ENCODE data around the gene ADAM10. TPM values are rescaled to one million over a fixed set of nuclear protein-coding genes. Genes with fewer than 3 reads are reported as not detected.

ADAM10 gene
- polyA plus RNA-seq, 1 of the 3 experiments (the other 2 are of a cell fraction), result 83.5 TPM

DNA sequence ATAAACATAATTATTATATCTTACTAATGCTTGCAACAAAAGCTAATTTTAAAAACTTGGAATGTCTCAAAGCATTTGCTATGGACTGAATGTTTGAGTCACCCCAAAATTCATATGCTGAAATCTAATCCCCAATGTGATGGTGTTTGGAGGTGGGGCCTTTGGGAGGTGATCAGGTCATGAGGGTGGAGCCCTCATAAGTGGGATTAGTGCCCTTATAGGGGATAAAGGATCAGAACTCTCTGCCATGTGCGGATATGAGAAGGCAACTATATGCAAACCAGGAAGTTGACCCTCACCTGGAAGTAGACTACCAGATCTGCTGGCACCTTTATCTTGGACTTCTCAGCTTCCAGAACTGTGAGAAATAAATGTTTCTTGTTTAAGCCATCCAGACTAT, 180.1 kb downstream of the ADAM10 start:
- H3K27me3 ChIP-seq (ENCODE audit: insufficient read depth), result no peaks in the 10 kb centered on the region
- no peak overlapping the region for H3K27ac ChIP-seq (ENCODE audit: low read depth in 2 of 2, low read length in 1 of 2)
- WGBS (ENCODE audit: low lambda C conversion rate), result 92% methylated on average over 1 of the region's 1 CpG

DNA sequence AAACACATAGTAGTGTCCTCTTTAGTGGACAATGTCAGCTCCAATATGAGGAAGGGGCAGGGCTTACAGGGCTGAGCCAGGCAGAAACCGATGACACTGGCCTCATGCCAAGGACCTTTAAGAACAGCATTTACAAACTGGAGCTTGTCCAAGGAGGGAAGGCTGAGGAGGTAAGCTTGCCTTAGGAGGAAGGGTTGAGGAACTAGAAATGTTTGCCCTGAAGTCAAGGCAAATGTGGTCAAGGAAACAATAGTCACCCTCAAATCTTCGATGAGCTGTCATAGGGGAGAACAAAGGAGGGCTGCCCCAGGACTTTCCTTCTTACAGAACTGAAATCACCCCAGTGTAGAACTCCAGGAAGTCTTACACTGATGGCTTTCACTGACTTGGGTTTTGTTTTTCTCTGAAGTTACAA, 181.3 kb downstream of the ADAM10 start:
- no peak for DNase-seq
- CTCF ChIA-PET, result interaction anchor here (0.9 kb wide), 1 partner anchor 11 kb away, joined by 4 read pairs; no protein-coding TSS in a partner anchor
- Histone ChIP-seq H3K9ac (no peak overlapping the region), H3K4me2 (no peak overlapping the region), H3K9me3 (no peaks in the 10 kb centered on the region), H2AFZ (ENCODE audit: low read depth) (no peak overlapping the region), H3K79me2 (ENCODE audit: insufficient read depth) (no peaks in the 10 kb centered on the region), H3K4me3 (ENCODE audit: low read depth in 2 of 2, low read length in 1 of 2) (no peak overlapping the region), H3K9me2 (no peaks in the 10 kb centered on the region), H3K4me1 (ENCODE audit: control insufficient read depth in 1 of 2, insufficient read depth in 2 of 2, low read depth in 1 of 2, low read length in 1 of 2) (peaks cover 0 to 8% of the 10 kb centered on the region in 2 experiments; a peak in 1 of 4 replicates), H3K36me3 (replicated peaks in 1 of 2; ENCODE audit: control insufficient read depth in 1 of 2, insufficient read depth in 2 of 2, low read length in 1 of 2) (no peaks in the 10 kb centered on the region), H3K27me3 (ENCODE audit: insufficient read depth) (no peaks in the 10 kb centered on the region), H3F3A (replicated peaks; ENCODE audit: insufficient read depth) (peaks cover 4% of the 10 kb centered on the region), H3K27ac (ENCODE audit: low read depth in 2 of 2, low read length in 1 of 2) (no peak overlapping the region), H4K20me1 (ENCODE audit: insufficient read depth) (no peaks in the 10 kb centered on the region)
- TF ChIP-seq GABPA (IDR thresholded peaks at IDR 0.05; ENCODE audit: low read depth) (no peak), TCF12 (IDR thresholded peaks at IDR 0.05) (no peak), RXRA (IDR thresholded peaks at IDR 0.05; ENCODE audit: borderline replicate concordance, low read depth) (no peak), POLR2AphosphoS5 (IDR thresholded peaks at IDR 0.05; ENCODE audit: low read depth, low read length) (no peak), FOXJ3 (CRISPR knock-in tag; IDR thresholded peaks at IDR 0.05) (no peak)
- TF ChIP-seq, protein P1, sequence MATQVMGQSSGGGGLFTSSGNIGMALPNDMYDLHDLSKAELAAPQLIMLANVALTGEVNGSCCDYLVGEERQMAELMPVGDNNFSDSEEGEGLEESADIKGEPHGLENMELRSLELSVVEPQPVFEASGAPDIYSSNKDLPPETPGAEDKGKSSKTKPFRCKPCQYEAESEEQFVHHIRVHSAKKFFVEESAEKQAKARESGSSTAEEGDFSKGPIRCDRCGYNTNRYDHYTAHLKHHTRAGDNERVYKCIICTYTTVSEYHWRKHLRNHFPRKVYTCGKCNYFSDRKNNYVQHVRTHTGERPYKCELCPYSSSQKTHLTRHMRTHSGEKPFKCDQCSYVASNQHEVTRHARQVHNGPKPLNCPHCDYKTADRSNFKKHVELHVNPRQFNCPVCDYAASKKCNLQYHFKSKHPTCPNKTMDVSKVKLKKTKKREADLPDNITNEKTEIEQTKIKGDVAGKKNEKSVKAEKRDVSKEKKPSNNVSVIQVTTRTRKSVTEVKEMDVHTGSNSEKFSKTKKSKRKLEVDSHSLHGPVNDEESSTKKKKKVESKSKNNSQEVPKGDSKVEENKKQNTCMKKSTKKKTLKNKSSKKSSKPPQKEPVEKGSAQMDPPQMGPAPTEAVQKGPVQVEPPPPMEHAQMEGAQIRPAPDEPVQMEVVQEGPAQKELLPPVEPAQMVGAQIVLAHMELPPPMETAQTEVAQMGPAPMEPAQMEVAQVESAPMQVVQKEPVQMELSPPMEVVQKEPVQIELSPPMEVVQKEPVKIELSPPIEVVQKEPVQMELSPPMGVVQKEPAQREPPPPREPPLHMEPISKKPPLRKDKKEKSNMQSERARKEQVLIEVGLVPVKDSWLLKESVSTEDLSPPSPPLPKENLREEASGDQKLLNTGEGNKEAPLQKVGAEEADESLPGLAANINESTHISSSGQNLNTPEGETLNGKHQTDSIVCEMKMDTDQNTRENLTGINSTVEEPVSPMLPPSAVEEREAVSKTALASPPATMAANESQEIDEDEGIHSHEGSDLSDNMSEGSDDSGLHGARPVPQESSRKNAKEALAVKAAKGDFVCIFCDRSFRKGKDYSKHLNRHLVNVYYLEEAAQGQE (IDR thresholded peaks at IDR 0.05; ENCODE audit: low read depth, low read length), result no peak
- TF ChIP-seq, protein P2, sequence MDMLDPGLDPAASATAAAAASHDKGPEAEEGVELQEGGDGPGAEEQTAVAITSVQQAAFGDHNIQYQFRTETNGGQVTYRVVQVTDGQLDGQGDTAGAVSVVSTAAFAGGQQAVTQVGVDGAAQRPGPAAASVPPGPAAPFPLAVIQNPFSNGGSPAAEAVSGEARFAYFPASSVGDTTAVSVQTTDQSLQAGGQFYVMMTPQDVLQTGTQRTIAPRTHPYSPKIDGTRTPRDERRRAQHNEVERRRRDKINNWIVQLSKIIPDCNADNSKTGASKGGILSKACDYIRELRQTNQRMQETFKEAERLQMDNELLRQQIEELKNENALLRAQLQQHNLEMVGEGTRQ (IDR thresholded peaks at IDR 0.05; ENCODE audit: borderline replicate concordance, low read depth, low read length), result no peak
- 51% methylated on average over 2 of the region's 2 CpGs for WGBS (ENCODE audit: low lambda C conversion rate)
- POLR2A ChIA-PET, result no interaction called here

More for the DNA sequence above, 180.1 kb downstream of the ADAM10 start:
- Histone ChIP-seq H4K20me1 (ENCODE audit: insufficient read depth) (no peaks in the 10 kb centered on the region), H3K36me3 (replicated peaks in 1 of 2; ENCODE audit: control insufficient read depth in 1 of 2, insufficient read depth in 2 of 2, low read length in 1 of 2) (no peaks in the 10 kb centered on the region), H3F3A (replicated peaks; ENCODE audit: insufficient read depth) (peaks cover 4% of the 10 kb centered on the region), H3K79me2 (ENCODE audit: insufficient read depth) (no peaks in the 10 kb centered on the region), H3K4me3 (ENCODE audit: low read depth in 2 of 2, low read length in 1 of 2) (no peak overlapping the region), H3K9ac (no peak overlapping the region), H2AFZ (ENCODE audit: low read depth) (no peak overlapping the region), H3K4me2 (no peak overlapping the region), H3K4me1 (ENCODE audit: control insufficient read depth in 1 of 2, insufficient read depth in 2 of 2, low read depth in 1 of 2, low read length in 1 of 2) (peaks cover 0 to 8% of the 10 kb centered on the region in 2 experiments; a peak in 1 of 4 replicates), H3K9me2 (no peaks in the 10 kb centered on the region), H3K9me3 (no peaks in the 10 kb centered on the region)
- POLR2A ChIA-PET, result no interaction called here
- no peak for DNase-seq
- TF ChIP-seq EZH2phosphoT487 (IDR thresholded peaks at IDR 0.05; ENCODE audit: borderline replicate concordance, low read depth) (no peak), POLR2AphosphoS5 (IDR thresholded peaks at IDR 0.05; ENCODE audit: low read depth, low read length) (no peak), EP300 (IDR thresholded peaks at IDR 0.05; ENCODE audit: borderline replicate concordance in 1 of 2, low read depth in 1 of 2, low read length in 1 of 2) (no peak), MEF2A (IDR thresholded peaks at IDR 0.05; ENCODE audit: borderline replicate concordance, low read depth) (no peak), FOXM1 (IDR thresholded peaks at IDR 0.05; ENCODE audit: low read depth) (no peak), RCOR1 (IDR thresholded peaks at IDR 0.05; ENCODE audit: low read length) (no peak)
- TF ChIP-seq, protein P3, sequence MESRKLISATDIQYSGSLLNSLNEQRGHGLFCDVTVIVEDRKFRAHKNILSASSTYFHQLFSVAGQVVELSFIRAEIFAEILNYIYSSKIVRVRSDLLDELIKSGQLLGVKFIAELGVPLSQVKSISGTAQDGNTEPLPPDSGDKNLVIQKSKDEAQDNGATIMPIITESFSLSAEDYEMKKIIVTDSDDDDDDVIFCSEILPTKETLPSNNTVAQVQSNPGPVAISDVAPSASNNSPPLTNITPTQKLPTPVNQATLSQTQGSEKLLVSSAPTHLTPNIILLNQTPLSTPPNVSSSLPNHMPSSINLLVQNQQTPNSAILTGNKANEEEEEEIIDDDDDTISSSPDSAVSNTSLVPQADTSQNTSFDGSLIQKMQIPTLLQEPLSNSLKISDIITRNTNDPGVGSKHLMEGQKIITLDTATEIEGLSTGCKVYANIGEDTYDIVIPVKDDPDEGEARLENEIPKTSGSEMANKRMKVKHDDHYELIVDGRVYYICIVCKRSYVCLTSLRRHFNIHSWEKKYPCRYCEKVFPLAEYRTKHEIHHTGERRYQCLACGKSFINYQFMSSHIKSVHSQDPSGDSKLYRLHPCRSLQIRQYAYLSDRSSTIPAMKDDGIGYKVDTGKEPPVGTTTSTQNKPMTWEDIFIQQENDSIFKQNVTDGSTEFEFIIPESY (IDR thresholded peaks at IDR 0.05; ENCODE audit: borderline replicate concordance, low read depth), result no peak
- CTCF ChIA-PET, result interaction anchor here (0.9 kb wide), 1 partner anchor 13 kb away, joined by 4 read pairs; no protein-coding TSS in a partner anchor

All from SK-N-SH (cell line).